ENCODE results near the gene DYDC2.
"Not testable (repeated sequence)": the region's sequence is repeated elsewhere in the genome, so short reads cannot be mapped to it uniquely, and the experiment has no call there.

DYDC2 gene

GRCh38 chr10:80356563-80356988 lies at the start of gene DYDC2, which contains the start of gene DYDC1:
Gene DYDC2 (plus strand): TSS chr10:80356781. CDS start chr10:80362444, 5,663 bp downstream.
Gene DYDC1 (minus strand): TSS chr10:80356755. CDS start chr10:80352601, 4,154 bp downstream.
- DNase-seq, result no peak

- no peak for DNase-seq
Measured at GRCh38 chr10:80313523-80313922, 43.1 kb upstream of the DYDC2 start.

GRCh38 chr10:80315391-80315790 lies 41.2 kb upstream of the DYDC2 start:
- no peak for DNase-seq

GRCh38 chr10:80318742-80319141 lies 37.8 kb upstream of the DYDC2 start:
- no peak for DNase-seq

- DNase-seq, result no peak
Measured at GRCh38 chr10:80319318-80319717, 37.3 kb upstream of the DYDC2 start.

GRCh38 chr10:80319725-80320290 lies 36.8 kb upstream of the DYDC2 start:
- no peak for DNase-seq

- no peak for DNase-seq
Measured at GRCh38 chr10:80320377-80320776, 36.2 kb upstream of the DYDC2 start.

- no peak for DNase-seq
Measured at GRCh38 chr10:80321183-80321582, 35.4 kb upstream of the DYDC2 start.

- no peak for DNase-seq
Measured at GRCh38 chr10:80322158-80322557, 34.4 kb upstream of the DYDC2 start.

GRCh38 chr10:80322711-80323110 lies 33.9 kb upstream of the DYDC2 start:
- no peak for DNase-seq

GRCh38 chr10:80323311-80323710 lies 33.3 kb upstream of the DYDC2 start:
- DNase-seq, result no peak

GRCh38 chr10:80324086-80324485 lies 32.5 kb upstream of the DYDC2 start:
- DNase-seq, result no peak

GRCh38 chr10:80324891-80325364 lies 31.7 kb upstream of the DYDC2 start:
- DNase-seq, result no peak

GRCh38 chr10:80333983-80334382 lies 22.6 kb upstream of the DYDC2 start:
- no peak for DNase-seq

- no peak for DNase-seq
Measured at GRCh38 chr10:80344276-80344675, 12.3 kb upstream of the DYDC2 start.

GRCh38 chr10:80344912-80345311 lies 11.7 kb upstream of the DYDC2 start:
- no peak for DNase-seq

GRCh38 chr10:80350251-80350650 lies 6.3 kb upstream of the DYDC2 start:
- no peak for DNase-seq

- DNase-seq, result no peak
Measured at GRCh38 chr10:80351220-80351619, 5.4 kb upstream of the DYDC2 start.

GRCh38 chr10:80356989-80357850 lies 639 bp downstream of the DYDC2 start:
- no peak for DNase-seq

- DNase-seq, result no peak
Measured at GRCh38 chr10:80357851-80358125, 1.2 kb downstream of the DYDC2 start.

- not testable (repeated sequence) for DNase-seq
Measured at GRCh38 chr10:80358925-80359324, 2.3 kb downstream of the DYDC2 start.

- DNase-seq, result no peak
Measured at GRCh38 chr10:80359644-80360043, 3.1 kb downstream of the DYDC2 start.

GRCh38 chr10:80365510-80365909 lies 8.9 kb downstream of the DYDC2 start:
- DNase-seq, result no peak

GRCh38 chr10:80371467-80371866 lies 14.9 kb downstream of the DYDC2 start:
- DNase-seq, result no peak
